ENCODE data around the gene PROB1.

PROB1 gene

GRCh38 chr5:139422307-139422893, 27.5 kb upstream of the PROB1 start:
- peak; percentile 98 for TF ChIP-seq CTCF (IDR thresholded peaks at IDR 0.05; ENCODE audit: poor library complexity, severe bottlenecking)
- Histone ChIP-seq H3K4me1 (ENCODE audit: insufficient read depth, poor library complexity, severe bottlenecking) (no peaks in the 10 kb centered on the region), H3K27ac (ENCODE audit: poor library complexity, severe bottlenecking) (no peak overlapping the region), H3K36me3 (ENCODE audit: low read depth) (peaks cover 16% of the 10 kb centered on the region; the same call in 1 of the 2 replicates), H3K27me3 (ENCODE audit: insufficient read depth, poor library complexity, severe bottlenecking) (no peaks in the 10 kb centered on the region), H3K4me3 (ENCODE audit: severe bottlenecking) (no peak overlapping the region), H3K9me3 (ENCODE audit: severe bottlenecking) (no peaks in the 10 kb centered on the region)
- no peak for DNase-seq (ENCODE audit: low spot score)
- ATAC-seq (ENCODE audit: low read depth), result peak; percentile 79

DNA sequence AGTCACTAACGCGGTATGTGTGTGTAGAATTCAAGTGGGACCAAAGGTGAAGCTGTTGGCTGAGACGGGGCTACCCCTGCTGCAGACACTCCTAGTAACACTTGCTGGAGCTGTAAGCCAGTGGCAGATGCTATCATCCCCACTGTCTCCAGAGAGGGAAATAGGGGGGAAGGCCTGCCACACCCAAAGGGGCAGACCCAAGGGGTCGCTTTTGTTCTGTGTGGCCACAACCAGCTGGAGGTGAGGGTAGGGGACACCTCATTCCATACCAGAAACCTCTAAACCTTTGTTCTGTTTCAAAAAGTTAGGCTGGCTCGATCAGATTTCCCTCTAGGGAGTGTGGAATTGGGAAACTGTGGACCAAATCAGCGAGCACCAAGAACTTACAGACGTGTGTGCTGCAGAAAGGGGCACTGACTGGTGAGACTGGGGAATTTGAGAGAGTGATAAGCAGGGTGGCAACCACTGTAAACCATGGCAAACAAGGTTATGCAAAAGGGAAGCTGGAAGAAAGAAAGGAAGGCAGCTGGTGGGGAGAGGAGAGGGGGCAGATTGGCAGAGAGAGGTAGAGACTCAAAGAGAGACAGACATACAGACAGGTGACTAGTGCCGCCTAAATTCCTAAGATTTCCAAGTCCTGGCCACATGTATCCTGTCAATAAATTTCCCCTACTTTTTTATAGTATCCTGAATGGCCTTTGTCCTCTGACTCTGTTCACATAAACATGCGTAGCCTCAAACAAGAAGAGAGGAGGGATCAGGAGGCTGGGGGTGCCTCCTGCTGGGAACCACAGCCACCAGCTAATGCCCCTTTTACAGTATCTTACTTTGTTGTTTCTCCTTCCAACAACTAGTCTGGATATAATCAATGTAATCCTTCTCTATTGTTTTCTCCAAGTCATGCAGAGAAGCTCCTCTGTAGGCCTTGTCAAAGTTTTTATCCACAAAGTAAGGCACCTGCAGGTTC, 24.6 kb upstream of the PROB1 start:
- TF ChIP-seq CTCF (IDR thresholded peaks at IDR 0.05; ENCODE audit: poor library complexity, severe bottlenecking), result no peak
- no peak for ATAC-seq (ENCODE audit: low read depth)
- H3K27ac ChIP-seq (ENCODE audit: poor library complexity, severe bottlenecking), result no peak overlapping the region

DNA sequence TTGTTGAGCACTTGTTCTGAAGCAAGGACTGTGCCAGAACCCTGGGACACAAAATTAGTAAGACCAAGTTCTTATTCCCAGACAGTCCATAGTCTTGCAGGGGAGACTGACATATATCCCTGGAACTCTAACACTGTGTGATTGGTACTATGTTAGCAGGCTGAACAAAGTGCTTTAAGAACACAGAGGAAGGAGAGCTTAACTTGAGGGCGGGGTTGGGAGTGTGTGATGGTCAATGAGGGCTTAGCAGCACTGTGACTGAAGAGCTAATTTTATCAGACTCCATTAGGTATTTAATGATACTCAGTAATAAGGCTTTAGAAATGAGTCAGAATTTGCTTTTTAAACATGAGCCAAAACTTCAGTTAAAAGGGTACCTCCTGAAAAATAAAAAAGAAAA, 23.9 kb upstream of the PROB1 start:
- Histone ChIP-seq H3K36me3 (ENCODE audit: low read depth) (peaks cover 13% of the 10 kb centered on the region; the same call in 1 of the 2 replicates), H3K27me3 (ENCODE audit: insufficient read depth, poor library complexity, severe bottlenecking) (no peaks in the 10 kb centered on the region), H3K27ac (ENCODE audit: poor library complexity, severe bottlenecking) (no peak overlapping the region), H3K9me3 (ENCODE audit: severe bottlenecking) (no peaks in the 10 kb centered on the region), H3K4me1 (ENCODE audit: insufficient read depth, poor library complexity, severe bottlenecking) (no peaks in the 10 kb centered on the region), H3K4me3 (ENCODE audit: severe bottlenecking) (no peak overlapping the region)
- no peak for TF ChIP-seq CTCF (IDR thresholded peaks at IDR 0.05; ENCODE audit: poor library complexity, severe bottlenecking)
- DNase-seq (ENCODE audit: low spot score) (no peak), ATAC-seq (ENCODE audit: low read depth) (no peak)

More for the DNA sequence above, 24.6 kb upstream of the PROB1 start:
- Histone ChIP-seq H3K9me3 (ENCODE audit: severe bottlenecking) (no peaks in the 10 kb centered on the region), H3K4me3 (ENCODE audit: severe bottlenecking) (no peak overlapping the region), H3K27me3 (ENCODE audit: insufficient read depth, poor library complexity, severe bottlenecking) (no peaks in the 10 kb centered on the region), H3K36me3 (ENCODE audit: low read depth) (peaks cover 13% of the 10 kb centered on the region; the same call in 1 of the 2 replicates), H3K4me1 (ENCODE audit: insufficient read depth, poor library complexity, severe bottlenecking) (no peaks in the 10 kb centered on the region)
- no peak for DNase-seq (ENCODE audit: low spot score)

- no peak for TF ChIP-seq CTCF (IDR thresholded peaks at IDR 0.05; ENCODE audit: poor library complexity, severe bottlenecking)
- Histone ChIP-seq H3K4me3 (ENCODE audit: severe bottlenecking) (no peak overlapping the region), H3K27me3 (ENCODE audit: insufficient read depth, poor library complexity, severe bottlenecking) (no peaks in the 10 kb centered on the region), H3K9me3 (ENCODE audit: severe bottlenecking) (no peaks in the 10 kb centered on the region), H3K36me3 (ENCODE audit: low read depth) (peaks cover 13% of the 10 kb centered on the region; the same call in 1 of the 2 replicates), H3K4me1 (ENCODE audit: insufficient read depth, poor library complexity, severe bottlenecking) (no peaks in the 10 kb centered on the region), H3K27ac (ENCODE audit: poor library complexity, severe bottlenecking) (no peak overlapping the region)
- ATAC-seq (ENCODE audit: low read depth), result no peak
- no peak for DNase-seq (ENCODE audit: low spot score)
These were observed 22.3 kb upstream of the PROB1 start for GRCh38 chr5:139417214-139417613.

Measured in RWPE2 (cell line).